Medulla oblongata (tissue), 1 donor: ENCODE data around the gene MED27.

Experiments used
- DNase-seq: peaks from one replicate; pipeline ENCODE4 v3.0.0-alpha.2; 2015; ENCODE audit errors: extremely low spot score

The MED27 gene

GRCh38 chr9:131811405-131811804 is 268.3 kb downstream of the MED27 start:
- DNase-seq = no peak

- DNase-seq = no peak
These were observed 269.1 kb downstream of the MED27 start for GRCh38 chr9:131810351-131811170.
